HG03354 (cell line): Measurements from ENCODE around the gene FBN2.

Source experiments
- ATAC-seq: cut with Tn5 transposase; IDR thresholded peaks from one replicate; pipeline ENCODE4 v1.9.1; 2021; ENCODE audit warnings: mild to moderate bottlenecking; ENCODE audit not compliant: unreplicated experiment, poor library complexity, severe bottlenecking

The FBN2 gene

GRCh38 chr5:128237000-128237399, 301.0 kb downstream of the FBN2 start:
- ATAC-seq = peak; percentile 63

DNA sequence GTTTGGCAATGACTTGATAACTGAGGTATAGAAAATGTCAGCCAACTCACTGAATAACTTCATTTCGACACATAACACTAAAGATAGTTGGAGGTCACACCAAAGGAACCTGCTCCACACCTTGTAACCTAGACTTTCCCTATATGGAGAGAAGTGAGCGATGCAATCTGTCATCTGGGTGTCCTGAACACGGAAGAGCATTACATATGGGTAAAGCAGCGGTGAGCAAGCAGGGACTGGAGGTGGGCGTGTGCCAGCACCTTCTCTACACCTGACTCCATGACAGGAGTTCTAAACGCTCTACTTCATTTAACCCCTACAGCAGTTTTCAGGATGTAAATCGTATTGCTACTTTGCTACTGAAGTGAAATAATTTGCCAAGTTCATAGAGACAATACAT, 301.7 kb downstream of the FBN2 start:
- no peak for ATAC-seq

GRCh38 chr5:128234928-128235641, 303.0 kb downstream of the FBN2 start:
- ATAC-seq = no peak

GRCh38 chr5:128228521-128228920, 309.5 kb downstream of the FBN2 start:
- ATAC-seq = no peak

DNA sequence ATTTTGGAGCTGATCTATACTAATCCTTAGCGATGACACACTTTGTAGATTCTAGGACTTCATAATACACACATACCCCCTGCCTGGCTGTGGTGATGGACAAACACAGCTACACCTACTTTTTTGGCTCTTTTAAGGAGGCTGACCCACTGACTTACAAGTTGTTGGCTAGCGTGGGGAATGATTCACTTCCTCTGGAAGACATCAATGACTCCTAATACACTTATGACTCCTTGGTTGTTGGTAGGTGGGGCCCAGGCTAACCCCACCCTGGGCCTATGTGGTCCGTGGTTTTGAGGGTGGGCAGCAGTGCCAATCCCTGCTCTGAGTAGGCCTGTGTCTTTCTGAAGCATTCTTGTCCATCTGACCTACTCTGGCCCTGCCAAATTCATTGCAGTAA, 310.0 kb downstream of the FBN2 start:
- ATAC-seq = no peak

DNA sequence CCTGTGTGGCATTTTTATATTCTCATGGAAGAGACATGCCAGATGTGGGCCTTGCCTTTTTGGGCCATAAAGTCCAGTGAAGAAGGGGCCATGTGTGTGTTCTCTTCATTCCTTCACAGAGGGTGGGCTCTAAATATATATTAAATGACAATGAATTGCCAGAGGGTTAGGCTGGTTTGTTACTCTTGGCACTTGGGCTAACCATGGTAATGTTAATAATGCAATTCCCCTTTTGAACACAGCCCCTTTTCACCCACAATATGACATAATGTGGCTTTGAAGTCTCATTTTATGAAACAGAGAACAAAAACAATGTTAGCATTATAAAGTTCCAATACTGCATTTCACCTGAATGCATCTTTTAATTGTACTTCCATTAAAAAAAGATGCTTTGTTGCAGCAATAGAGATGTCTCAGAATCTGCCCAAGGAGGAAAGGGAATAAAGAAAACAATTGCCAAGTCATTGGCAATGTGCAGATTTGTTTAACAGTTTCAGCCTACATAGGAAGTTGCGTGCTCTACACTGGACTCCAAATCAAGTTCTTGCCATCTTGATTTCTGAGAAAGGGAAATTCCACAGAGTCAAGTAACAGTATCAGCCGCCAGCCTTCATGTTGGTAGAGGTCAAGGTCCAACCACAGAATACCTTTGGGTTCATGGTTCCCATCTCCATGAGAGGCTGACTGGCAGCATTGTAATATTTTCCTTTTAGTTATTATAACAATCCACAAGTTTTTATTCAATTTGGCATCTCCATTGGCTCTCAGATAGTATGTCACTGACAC, 312.6 kb downstream of the FBN2 start:
- no peak for ATAC-seq

- ATAC-seq = no peak
Observed at GRCh38 chr5:128224336-128224735, 313.7 kb downstream of the FBN2 start.

DNA sequence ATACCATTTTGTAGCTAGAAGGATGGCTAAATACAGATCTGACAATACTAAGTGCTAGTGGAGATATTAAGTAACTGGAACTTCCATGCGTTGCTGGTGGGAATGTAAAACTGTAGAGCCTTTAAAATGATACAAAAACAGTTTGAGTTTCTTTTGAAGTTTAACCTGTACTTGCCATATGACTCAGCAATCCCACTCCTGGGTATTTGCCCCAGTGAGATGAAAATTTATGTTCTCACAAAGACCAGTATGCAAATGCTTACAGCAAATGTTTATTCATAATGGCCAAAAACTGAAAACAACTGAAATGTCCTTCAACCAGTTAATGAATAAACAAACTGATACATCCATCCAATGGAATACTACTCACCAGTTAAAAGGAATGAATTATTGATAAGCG, 317.2 kb downstream of the FBN2 start:
- ATAC-seq = peak; percentile 47

DNA sequence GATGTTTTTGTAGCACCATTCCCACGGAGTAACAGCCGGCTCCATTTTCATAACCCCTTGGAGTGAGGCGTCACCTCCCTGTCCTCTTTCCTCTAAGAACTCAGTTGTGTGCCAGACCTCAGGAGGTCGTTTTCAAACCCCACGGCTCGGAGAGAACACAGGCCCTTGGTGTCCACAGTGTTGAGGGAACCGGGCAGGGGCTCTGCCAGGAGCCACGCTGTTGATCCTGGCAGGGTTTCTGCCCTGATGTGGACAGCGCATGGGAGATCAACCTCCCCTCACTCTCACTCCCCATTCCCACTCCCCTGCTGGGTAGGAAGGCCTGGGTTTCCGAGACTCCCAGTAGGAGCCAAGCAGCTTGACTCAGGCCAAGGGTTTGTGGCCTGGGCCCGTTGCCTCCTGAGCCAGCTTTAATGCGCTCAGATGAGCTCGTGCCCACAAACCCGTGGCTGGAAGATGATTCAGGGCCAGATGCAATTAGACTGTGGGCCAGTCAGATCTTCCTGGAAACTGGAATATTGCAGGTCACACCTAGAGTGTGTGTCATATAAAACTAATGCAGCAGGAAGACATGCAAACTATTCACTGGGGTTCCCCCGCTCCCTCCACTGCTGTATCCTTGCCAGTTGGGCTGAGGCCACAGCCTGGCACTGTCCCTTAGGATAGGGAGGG, 321.0 kb downstream of the FBN2 start:
- no peak for ATAC-seq

DNA sequence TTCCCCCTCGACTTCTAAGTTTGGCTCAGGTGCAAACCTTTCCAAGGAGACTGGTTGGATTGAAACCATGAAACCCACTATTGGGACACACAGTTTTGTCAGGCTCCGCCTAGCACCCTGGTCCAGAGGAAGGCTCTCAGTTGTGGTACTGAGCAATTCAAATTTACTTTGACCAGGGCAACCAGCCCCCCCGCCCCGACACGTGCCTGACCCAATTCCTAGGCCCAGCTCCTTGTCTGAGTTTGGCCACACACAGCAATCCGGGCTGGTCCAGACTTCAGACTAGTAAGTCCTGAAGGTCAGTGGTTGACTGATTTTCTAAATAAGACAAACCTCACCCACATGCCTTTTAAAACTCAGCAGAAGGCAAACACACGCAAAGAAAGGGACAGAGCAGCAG, 321.8 kb downstream of the FBN2 start:
- ATAC-seq = no peak

DNA sequence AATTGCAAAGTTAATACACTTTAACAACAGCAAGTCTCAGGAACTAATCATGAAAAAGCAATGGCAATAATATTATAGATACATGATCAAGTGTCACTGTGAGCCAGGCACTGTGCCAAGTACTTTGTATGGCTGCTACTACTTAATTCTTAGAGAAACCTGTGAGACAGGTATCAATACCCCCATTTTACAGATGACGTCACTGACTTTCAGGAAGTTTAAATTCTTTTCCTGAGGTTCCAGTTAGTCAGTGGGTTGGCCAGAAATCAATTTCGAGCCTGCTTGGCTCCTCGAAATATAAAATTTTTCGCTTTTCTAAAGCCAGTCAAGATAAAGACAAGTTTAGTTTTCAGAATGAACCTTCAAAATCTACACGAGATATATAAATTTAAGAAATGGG, 324.2 kb downstream of the FBN2 start:
- no peak for ATAC-seq

- peak; percentile 77 for ATAC-seq
Observed at GRCh38 chr5:128213340-128213739, 324.7 kb downstream of the FBN2 start.

DNA sequence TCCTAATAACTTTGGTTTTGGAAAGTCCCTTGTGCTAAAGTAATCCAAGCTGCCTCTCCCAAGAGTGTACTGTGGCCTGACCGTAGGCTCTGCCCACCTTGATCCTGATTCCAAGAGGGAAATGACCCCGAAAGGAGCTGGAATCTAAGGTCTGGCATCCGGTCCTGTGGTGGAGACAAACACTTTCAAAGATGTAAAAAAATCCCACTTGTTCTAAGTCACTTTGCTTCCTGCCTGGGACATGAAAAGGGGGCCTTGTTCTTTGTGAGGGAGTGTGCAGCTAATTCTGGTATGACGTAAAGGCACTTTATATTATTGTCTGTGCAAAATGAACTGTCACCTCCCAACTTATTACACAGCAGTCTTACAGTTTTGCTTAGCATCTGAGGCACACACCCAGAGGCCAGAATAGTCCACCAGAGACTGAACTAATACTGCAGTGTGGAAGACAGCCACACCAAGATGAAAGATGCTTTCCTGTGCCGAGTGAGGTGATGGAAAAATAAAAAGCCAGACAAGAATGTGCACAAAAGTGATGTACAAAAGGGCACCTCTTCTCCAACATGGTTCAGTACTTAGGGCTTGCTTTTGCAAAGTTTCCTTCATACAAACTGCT, 325.7 kb downstream of the FBN2 start:
- no peak for ATAC-seq

DNA sequence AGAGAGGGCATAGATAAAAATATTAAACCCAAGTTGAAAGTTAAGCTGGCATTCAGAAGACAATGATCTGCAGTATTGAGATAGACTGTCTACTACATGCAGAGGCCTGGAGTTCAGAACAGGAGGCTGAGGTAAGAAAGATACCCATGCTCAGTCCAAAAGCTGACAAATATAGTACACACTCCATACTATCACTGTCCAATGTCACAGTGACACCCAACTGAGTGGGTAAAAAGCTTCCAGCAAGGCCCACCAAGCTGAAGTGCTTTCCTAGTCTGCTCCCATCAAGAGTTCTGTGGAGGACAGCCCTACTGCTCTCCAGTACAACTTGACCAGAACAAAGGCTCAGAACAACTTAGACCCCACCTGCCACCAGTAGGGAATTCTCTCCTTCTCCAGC, 329.6 kb downstream of the FBN2 start:
- ATAC-seq = no peak
